Measurements from ENCODE around the gene SH2B3. TPM values are rescaled to one million over a fixed set of nuclear protein-coding genes. Genes with fewer than 3 reads are reported as not detected.

The SH2B3 gene
- total RNA-seq, 2 experiments from 2014 or later = 25.8 to 51.3 TPM

GRCh38 chr12:111361717-111362576 is 43.8 kb upstream of the SH2B3 start:
- intact Hi-C loops (cut with micrococcal nuclease; ENCODE audit: unreplicated experiment) = no loop called here
- CTCF ChIA-PET (ENCODE audit: unreplicated experiment) = interaction anchor here (0.5 kb wide), 1 partner anchor 256 kb away, joined by 5 read pairs; no protein-coding TSS in a partner anchor

GRCh38 chr12:111362687-111363475 is 42.8 kb upstream of the SH2B3 start:
- Histone ChIP-seq H3K4me3 (ENCODE audit: low read depth, low read length, poor library complexity, severe bottlenecking) (no peak overlapping the region), H3K4me1 (ENCODE audit: insufficient read depth, low read length, poor library complexity, severe bottlenecking) (no peaks in the 10 kb centered on the region), H3K9me2 (ENCODE audit: insufficient read depth, low read length) (no peaks in the 10 kb centered on the region), H3K4me2 (ENCODE audit: low read length) (no peak overlapping the region), H3K36me3 (ENCODE audit: insufficient read depth, low read length) (no peaks in the 10 kb centered on the region), H3K79me2 (ENCODE audit: insufficient read depth, low read depth, low read length) (no peaks in the 10 kb centered on the region), H3K9me3 (ENCODE audit: low read length) (no peaks in the 10 kb centered on the region), H3K27ac (ENCODE audit: low read depth, low read length, poor library complexity, severe bottlenecking) (no peak overlapping the region), H4K20me1 (ENCODE audit: insufficient read depth, low read length) (no peaks in the 10 kb centered on the region), H2AFZ (ENCODE audit: low read length) (no peak overlapping the region)
- CTCF ChIA-PET (ENCODE audit: unreplicated experiment) = no interaction called here
- BruUV-seq (replicated peaks) = no TSS peak
- DNase-seq (ENCODE audit: low spot score) = no peak
- intact Hi-C loops (cut with micrococcal nuclease; ENCODE audit: unreplicated experiment) = no loop called here
- POLR2A ChIA-PET = no interaction called here
- TF ChIP-seq EZH2phosphoT487 (IDR thresholded peaks at IDR 0.05; ENCODE audit: borderline replicate concordance, low read depth, low read length) (no peak), CTCF (conservative IDR thresholded peaks at IDR 0.05; ENCODE audit: low read length) (no peak)

More at GRCh38 chr12:111361717-111362576, 43.8 kb upstream of the SH2B3 start:
- H3K4me2 ChIP-seq (ENCODE audit: low read length) = no peak overlapping the region
- H3K4me1 ChIP-seq (ENCODE audit: insufficient read depth, low read length, poor library complexity, severe bottlenecking) = no peaks in the 10 kb centered on the region
- no peaks in the 10 kb centered on the region for H3K79me2 ChIP-seq (ENCODE audit: insufficient read depth, low read depth, low read length)
- H3K27ac ChIP-seq (ENCODE audit: low read depth, low read length, poor library complexity, severe bottlenecking) = no peak overlapping the region
- TF ChIP-seq CTCF (conservative IDR thresholded peaks at IDR 0.05; ENCODE audit: low read length) (no peak), EZH2phosphoT487 (IDR thresholded peaks at IDR 0.05; ENCODE audit: borderline replicate concordance, low read depth, low read length) (no peak)
- BruUV-seq (replicated peaks) = no TSS peak
- no peaks in the 10 kb centered on the region for H3K9me3 ChIP-seq (ENCODE audit: low read length)
- H3K36me3 ChIP-seq (ENCODE audit: insufficient read depth, low read length) = no peaks in the 10 kb centered on the region
- DNase-seq (ENCODE audit: low spot score) = no peak
- no peak overlapping the region for H2AFZ ChIP-seq (ENCODE audit: low read length)
- no peaks in the 10 kb centered on the region for H4K20me1 ChIP-seq (ENCODE audit: insufficient read depth, low read length)
- H3K9me2 ChIP-seq (ENCODE audit: insufficient read depth, low read length) = no peaks in the 10 kb centered on the region
- H3K4me3 ChIP-seq (ENCODE audit: low read depth, low read length, poor library complexity, severe bottlenecking) = no peak overlapping the region
- POLR2A ChIA-PET = interaction anchor here (0.5 kb wide), 1 partner anchor 266 kb away, joined by 4 read pairs; no protein-coding TSS in a partner anchor
